Eye (tissue), 1 donor: ENCODE results near the gene DDR1.
"Not testable (repeated sequence)": the region's sequence is repeated elsewhere in the genome, so short reads cannot be mapped to it uniquely, and the experiment has no call there.

ENCODE experiments used
- DNase-seq: peaks from one replicate; pipeline ENCODE4 v3.0.0-alpha.2; 2015

DDR1 gene

DNA sequence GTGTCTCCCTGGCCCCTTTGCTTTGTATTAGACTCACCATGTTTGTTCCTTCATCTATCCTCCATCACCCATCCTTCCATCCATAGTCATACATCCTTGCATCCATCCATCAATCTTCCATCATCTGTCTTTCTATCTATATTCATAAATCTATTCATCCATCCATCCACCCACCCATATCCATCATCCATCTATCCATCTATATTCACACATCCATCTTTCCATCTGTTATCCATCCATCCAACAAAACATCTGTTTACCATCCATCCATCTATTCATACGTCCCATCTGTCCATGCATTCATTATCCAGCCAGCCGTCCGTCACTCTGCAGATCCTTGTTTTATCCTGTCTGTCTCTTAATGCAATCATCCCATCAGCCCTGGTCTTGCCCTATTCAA lies 10.6 kb downstream of the DDR1 start:
- no peak for DNase-seq

- no peak for DNase-seq
Observed at GRCh38 chr6:30895343-30895742, 11.0 kb downstream of the DDR1 start.

- DNase-seq: no peak
Observed at GRCh38 chr6:30896541-30896940, 12.2 kb downstream of the DDR1 start.

DNA sequence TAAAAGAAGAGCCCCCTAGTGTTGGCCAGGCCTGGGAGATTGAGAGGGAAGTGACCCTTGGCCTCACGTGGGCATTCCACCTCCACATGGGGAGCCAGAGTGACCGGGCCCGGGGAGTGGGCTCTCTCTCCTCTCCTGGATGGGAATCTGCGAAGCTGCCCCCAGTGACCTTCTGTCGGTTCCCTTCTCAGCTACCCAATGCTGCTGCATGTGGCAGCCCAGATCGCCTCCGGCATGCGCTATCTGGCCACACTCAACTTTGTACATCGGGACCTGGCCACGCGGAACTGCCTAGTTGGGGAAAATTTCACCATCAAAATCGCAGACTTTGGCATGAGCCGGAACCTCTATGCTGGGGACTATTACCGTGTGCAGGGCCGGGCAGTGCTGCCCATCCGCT lies 13.6 kb downstream of the DDR1 start:
- no peak for DNase-seq

DNA sequence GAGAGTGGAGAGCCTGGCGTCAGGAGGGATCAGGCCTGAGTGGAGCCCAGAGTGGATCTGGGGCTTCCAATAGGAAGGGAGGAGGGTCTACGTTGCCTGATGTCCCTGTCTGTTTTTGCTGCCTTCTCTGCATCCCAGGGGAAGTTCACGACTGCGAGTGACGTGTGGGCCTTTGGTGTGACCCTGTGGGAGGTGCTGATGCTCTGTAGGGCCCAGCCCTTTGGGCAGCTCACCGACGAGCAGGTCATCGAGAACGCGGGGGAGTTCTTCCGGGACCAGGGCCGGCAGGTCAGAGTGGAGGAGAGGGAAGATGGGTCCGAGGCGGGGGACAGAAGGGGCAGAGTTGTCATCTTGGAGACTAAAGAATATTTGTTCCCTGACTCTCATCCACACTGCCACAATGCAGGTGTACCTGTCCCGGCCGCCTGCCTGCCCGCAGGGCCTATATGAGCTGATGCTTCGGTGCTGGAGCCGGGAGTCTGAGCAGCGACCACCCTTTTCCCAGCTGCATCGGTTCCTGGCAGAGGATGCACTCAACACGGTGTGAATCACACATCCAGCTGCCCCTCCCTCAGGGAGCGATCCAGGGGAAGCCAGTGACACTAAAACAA lies 14.5 kb downstream of the DDR1 start:
- DNase-seq: no peak

- no peak for DNase-seq
Observed at GRCh38 chr6:30900863-30901417, 16.6 kb downstream of the DDR1 start.

DNA sequence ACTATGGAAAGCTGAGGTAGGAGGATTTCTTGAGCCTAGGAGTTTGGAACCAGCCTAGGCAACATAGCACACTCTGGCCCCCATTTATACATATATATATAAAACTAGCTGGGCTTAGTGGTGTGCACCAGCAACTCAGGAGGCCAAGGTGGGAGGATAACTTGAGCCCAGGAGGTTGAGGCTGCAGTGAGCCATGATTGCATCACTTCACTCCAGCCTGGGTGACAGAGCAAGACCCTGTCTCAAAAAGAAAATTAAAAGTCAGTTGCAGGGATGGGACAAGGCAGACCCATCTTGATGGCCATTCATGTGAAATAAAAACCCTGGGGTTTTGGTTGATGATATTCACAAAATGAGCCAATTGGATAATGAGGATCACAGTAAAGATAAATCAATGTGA lies 17.1 kb downstream of the DDR1 start:
- DNase-seq: no peak

- not testable (repeated sequence) for DNase-seq
Observed at GRCh38 chr6:30902196-30902595, 17.9 kb downstream of the DDR1 start.

GRCh38 chr6:30902709-30903108 lies 18.4 kb downstream of the DDR1 start:
- DNase-seq: no peak

DNA sequence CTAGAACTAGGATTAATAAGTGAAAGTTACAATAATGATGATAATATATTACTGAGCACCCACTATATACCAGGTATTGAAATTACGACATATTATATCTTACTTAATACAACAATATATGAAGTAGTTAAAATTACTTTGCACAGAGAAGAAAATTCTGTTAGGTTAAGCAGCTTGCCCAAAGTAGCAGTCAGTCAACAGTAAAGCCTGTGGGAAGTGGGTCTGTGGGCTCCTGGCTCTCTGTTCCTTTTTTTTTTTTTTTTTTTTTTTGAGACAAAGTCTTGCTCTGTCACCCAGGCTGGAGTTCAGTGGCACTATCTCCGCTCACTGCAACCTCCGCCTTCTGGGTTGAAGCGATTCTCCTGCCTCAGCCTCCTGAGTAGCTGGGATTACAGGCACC lies 18.9 kb downstream of the DDR1 start:
- DNase-seq: no peak

DNA sequence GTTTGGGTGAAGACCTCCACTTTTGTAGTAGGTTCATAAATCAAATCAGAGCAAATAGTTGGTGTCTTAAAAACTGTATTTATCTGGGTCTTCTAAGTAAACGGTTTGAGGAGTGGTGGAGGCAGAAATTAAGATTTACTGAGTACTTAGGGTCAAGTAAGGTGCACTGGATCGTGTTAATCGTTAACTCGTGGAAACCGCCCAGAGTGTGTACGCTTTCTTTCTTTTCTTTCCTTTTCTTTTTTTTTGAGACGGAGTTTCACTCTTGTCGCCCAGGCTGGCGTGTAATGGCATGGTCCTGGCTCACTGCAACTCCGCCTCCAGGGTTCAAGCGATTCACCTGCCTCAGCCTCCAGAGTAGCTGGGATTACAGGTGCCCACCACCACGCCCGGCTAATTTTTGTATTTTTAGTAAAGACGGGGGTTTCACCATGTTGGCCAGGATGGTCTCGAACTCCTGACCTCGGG lies 23.0 kb downstream of the DDR1 start:
- DNase-seq: not testable (repeated sequence)

GRCh38 chr6:30907758-30908591 lies 23.7 kb downstream of the DDR1 start, which contains the start of gene GTF2H4:
TSS of gene GTF2H4 (plus strand) at chr6:30908207.
- DNase-seq: peak; percentile 99

GRCh38 chr6:30908700-30909099 lies 24.4 kb downstream of the DDR1 start:
- DNase-seq: no peak

DNA sequence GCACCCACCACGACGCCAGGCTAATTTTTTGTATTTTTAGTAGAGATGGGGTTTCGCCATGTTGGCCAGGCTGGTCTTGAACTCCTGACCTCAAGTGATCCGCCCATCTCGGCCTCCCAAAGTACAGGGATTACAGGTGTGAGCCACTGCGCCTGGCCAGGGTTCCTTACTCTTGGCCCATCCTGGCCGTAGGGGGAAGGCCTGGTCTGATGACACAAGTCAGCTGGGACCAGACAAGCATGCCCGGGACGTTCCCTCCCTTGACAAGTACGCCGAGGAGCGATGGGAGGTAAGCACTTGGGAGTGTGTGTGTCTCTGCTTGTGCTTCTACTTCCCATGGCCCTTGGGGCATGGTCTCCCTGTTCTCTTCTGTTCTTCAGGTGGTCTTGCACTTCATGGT lies 26.2 kb downstream of the DDR1 start:
- DNase-seq: not testable (repeated sequence)

- no peak for DNase-seq
Observed at GRCh38 chr6:30912746-30913520, 28.6 kb downstream of the DDR1 start.

DNA sequence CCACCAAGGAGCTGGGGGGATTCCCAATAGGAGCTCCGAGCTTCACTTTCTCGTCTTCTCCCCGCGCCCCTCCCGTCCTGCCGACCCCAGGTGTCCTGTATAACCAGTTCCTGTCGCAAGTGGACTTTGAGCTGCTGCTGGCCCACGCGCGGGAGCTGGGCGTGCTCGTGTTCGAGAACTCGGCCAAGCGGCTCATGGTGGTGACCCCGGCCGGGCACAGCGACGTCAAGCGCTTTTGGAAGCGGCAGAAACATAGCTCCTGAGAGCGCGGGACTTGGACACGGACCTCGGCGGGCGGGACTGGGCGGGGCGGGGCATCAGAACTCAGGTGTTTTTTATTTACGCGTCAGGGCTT lies 29.4 kb downstream of the DDR1 start:
- DNase-seq: no peak

DNA sequence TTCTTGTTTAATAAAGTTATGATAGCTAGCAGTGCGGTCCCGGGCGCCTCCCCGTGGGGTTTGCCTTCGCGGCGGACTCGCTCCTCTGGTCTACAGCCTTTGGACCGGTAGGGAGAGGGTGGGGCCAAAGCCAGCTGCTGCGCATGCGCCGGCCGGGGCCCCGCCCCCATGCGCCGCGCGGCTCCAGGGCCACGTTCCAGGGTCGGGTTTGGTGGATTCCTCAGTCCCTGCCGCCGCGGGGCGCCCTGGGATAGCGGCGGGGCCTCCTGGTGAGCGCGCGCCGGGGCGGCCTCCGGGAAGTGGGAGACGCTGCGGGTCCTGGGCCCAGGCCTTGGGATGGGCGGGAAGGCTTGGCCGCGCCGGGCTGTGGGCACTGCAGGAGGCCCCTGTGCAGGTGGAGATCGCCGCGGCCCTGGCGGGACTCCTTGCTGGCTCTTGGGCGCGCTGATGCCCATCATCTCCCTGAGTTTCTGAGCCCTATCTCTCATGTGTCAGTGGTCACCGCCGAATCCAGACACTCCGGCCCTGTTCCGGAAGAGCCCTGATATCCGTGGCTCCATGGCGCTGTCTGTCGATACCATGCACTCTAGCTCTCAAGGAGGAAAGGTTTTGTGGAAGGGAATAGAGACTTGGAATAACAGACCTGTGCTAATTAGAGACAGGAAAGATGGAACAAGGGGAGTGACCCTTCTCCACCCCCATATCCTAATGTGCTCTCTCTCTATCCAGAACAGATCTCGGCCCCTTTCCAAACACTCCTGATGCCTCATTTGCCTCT lies 29.9 kb downstream of the DDR1 start, which contains the start of gene VARS2:
TSS of gene VARS2 (plus strand) at position 163 of the 778 bp plus-strand sequence. CDS start at position 762, 599 bp downstream.
- peak; percentile 96 for DNase-seq

DNA sequence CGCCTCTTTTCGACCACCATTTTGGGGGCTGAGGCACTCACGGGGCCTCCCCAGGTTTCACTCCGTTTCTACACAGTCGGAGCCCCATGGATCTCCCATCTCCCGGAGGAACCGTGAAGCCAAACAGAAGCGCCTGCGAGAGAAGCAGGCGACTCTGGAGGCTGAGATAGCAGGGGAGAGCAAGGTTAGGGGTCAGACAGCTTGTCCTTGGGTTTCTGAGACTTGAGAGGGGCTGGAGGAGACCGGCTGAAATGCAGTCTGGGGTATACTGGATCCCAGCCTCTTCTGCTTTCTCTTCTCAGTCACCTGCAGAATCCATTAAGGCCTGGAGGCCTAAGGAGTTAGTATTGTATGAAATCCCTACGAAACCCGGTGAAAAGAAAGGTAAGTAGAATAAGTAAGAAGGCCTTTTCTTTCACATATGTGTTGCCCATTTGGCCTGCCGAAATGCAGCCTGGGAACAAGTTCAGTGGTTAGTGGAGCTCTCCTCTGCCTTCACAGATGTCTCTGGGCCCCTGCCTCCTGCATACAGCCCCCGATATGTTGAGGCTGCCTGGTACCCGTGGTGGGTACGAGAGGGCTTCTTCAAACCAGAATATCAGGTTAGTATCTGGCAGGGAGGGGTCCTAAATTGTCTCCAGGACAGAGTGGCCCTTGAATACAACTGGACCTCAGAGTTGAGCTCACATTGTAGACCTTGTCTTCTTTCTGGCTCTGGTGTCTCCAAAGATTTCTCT lies 30.7 kb downstream of the DDR1 start:
- peak; percentile 9 for DNase-seq

DNA sequence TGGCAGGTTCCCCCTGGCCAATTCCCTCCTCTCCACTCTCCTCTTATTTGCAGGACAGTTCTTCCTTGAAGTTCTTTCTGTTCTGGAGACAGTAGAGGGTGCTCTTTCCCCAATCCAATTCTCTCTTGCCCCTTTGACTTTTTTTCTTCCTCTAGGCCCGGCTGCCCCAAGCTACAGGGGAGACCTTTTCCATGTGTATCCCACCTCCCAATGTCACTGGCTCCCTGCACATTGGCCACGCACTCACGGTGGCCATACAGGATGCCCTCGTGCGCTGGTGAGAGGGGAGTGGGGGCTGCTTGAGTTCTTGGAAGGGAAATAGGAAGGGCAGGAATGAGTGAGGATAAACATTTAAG lies 31.2 kb downstream of the DDR1 start:
- peak; percentile 86 for DNase-seq

GRCh38 chr6:30917041-30917440 lies 32.7 kb downstream of the DDR1 start:
- DNase-seq: no peak

- DNase-seq: no peak
Observed at GRCh38 chr6:30917487-30917886, 33.2 kb downstream of the DDR1 start.

- no peak for DNase-seq
Observed at GRCh38 chr6:30918670-30919069, 34.4 kb downstream of the DDR1 start.
